ENCODE measurements around the gene DHX35.

Gene DHX35

GRCh38 chr20:39041067-39041466 lies 78.9 kb downstream of the DHX35 start:
- Histone ChIP-seq H3K36me3 (ENCODE audit: insufficient read depth, low read length) (peaks cover 20% of the 10 kb centered on the region; the same call in 1 of the 2 replicates), H3K27ac (no peak overlapping the region), H3K9ac (ENCODE audit: insufficient read length) (no peak overlapping the region)

GRCh38 chr20:39042279-39043150 lies 80.4 kb downstream of the DHX35 start:
- Histone ChIP-seq H3K36me3 (ENCODE audit: insufficient read depth, low read length) (peaks cover 12% of the 10 kb centered on the region; the same call in 1 of the 2 replicates), H3K9ac (ENCODE audit: insufficient read length) (no peak overlapping the region), H3K27ac (no peak overlapping the region), H3K9me3 (ENCODE audit: low read depth, low read length) (no peaks in the 10 kb centered on the region), H3K4me3 (no peak overlapping the region)
- TF ChIP-seq FOXP2 (optimal IDR thresholded peaks at IDR 0.05; ENCODE audit: control extremely low read depth, extremely low read length, insufficient read depth) = no peak
- DNase-seq (ENCODE audit: low read depth, low spot score) = no peak

More at GRCh38 chr20:39041067-39041466, 78.9 kb downstream of the DHX35 start:
- no peak for TF ChIP-seq POLR2AphosphoS5 (IDR thresholded peaks at IDR 0.05; ENCODE audit: borderline replicate concordance, low read depth, low read length)
- no peak for TF ChIP-seq FOXP2 (optimal IDR thresholded peaks at IDR 0.05; ENCODE audit: control extremely low read depth, extremely low read length, insufficient read depth)
- TF ChIP-seq EZH2 (IDR thresholded peaks at IDR 0.05) = no peak
- no peak overlapping the region for H3K4me3 ChIP-seq
- no peak for DNase-seq (ENCODE audit: low read depth, low spot score)
- H3K9me3 ChIP-seq (ENCODE audit: low read depth, low read length) = no peaks in the 10 kb centered on the region

- Histone ChIP-seq H3K9ac (ENCODE audit: insufficient read length) (no peak overlapping the region), H3K27ac (no peak overlapping the region), H3K4me3 (no peak overlapping the region), H3K9me3 (ENCODE audit: low read depth, low read length) (no peaks in the 10 kb centered on the region), H3K36me3 (ENCODE audit: insufficient read depth, low read length) (no peaks in the 10 kb centered on the region; the same call in 1 of the 2 replicates)
- TF ChIP-seq FOXP2 (optimal IDR thresholded peaks at IDR 0.05; ENCODE audit: control extremely low read depth, extremely low read length, insufficient read depth) (no peak), EZH2 (IDR thresholded peaks at IDR 0.05) (no peak), POLR2AphosphoS5 (IDR thresholded peaks at IDR 0.05; ENCODE audit: borderline replicate concordance, low read depth, low read length) (no peak)
- DNase-seq (ENCODE audit: low read depth, low spot score) = no peak
Measured at GRCh38 chr20:39044501-39044900, 82.4 kb downstream of the DHX35 start.

GRCh38 chr20:39045676-39046075 lies 83.5 kb downstream of the DHX35 start:
- Histone ChIP-seq H3K27ac (no peak overlapping the region), H3K9ac (ENCODE audit: insufficient read length) (no peak overlapping the region), H3K4me3 (no peak overlapping the region), H3K9me3 (ENCODE audit: low read depth, low read length) (no peaks in the 10 kb centered on the region), H3K36me3 (ENCODE audit: insufficient read depth, low read length) (no peaks in the 10 kb centered on the region; the same call in 1 of the 2 replicates)
- no peak for DNase-seq (ENCODE audit: low read depth, low spot score)
- no peak for TF ChIP-seq POLR2AphosphoS5 (IDR thresholded peaks at IDR 0.05; ENCODE audit: borderline replicate concordance, low read depth, low read length)
- TF ChIP-seq EZH2 (IDR thresholded peaks at IDR 0.05) = no peak
- no peak for TF ChIP-seq FOXP2 (optimal IDR thresholded peaks at IDR 0.05; ENCODE audit: control extremely low read depth, extremely low read length, insufficient read depth)

- H3K4me3 ChIP-seq = no peak overlapping the region
- H3K36me3 ChIP-seq (ENCODE audit: insufficient read depth, low read length) = no peaks in the 10 kb centered on the region; the same call in 1 of the 2 replicates
- no peak for TF ChIP-seq POLR2AphosphoS5 (IDR thresholded peaks at IDR 0.05; ENCODE audit: borderline replicate concordance, low read depth, low read length)
- TF ChIP-seq FOXP2 (optimal IDR thresholded peaks at IDR 0.05; ENCODE audit: control extremely low read depth, extremely low read length, insufficient read depth) = no peak
- no peak for TF ChIP-seq EZH2 (IDR thresholded peaks at IDR 0.05)
- no peak overlapping the region for H3K27ac ChIP-seq
- H3K9me3 ChIP-seq (ENCODE audit: low read depth, low read length) = no peaks in the 10 kb centered on the region
- no peak for DNase-seq (ENCODE audit: low read depth, low spot score)
- no peak overlapping the region for H3K9ac ChIP-seq (ENCODE audit: insufficient read length)
Measured at GRCh38 chr20:39047417-39047985, 85.4 kb downstream of the DHX35 start.

- TF ChIP-seq FOXP2 (optimal IDR thresholded peaks at IDR 0.05; ENCODE audit: control extremely low read depth, extremely low read length, insufficient read depth) (no peak), POLR2AphosphoS5 (IDR thresholded peaks at IDR 0.05; ENCODE audit: borderline replicate concordance, low read depth, low read length) (no peak), EZH2 (IDR thresholded peaks at IDR 0.05) (no peak)
- H3K4me3 ChIP-seq = no peak overlapping the region
- H3K9ac ChIP-seq (ENCODE audit: insufficient read length) = no peak overlapping the region
- H3K9me3 ChIP-seq (ENCODE audit: low read depth, low read length) = no peaks in the 10 kb centered on the region
- no peak for DNase-seq (ENCODE audit: low read depth, low spot score)
- no peak overlapping the region for H3K27ac ChIP-seq
- H3K36me3 ChIP-seq (ENCODE audit: insufficient read depth, low read length) = no peaks in the 10 kb centered on the region; the same call in 1 of the 2 replicates
Measured at GRCh38 chr20:39048000-39048696, 86.0 kb downstream of the DHX35 start.

- H3K9me3 ChIP-seq (ENCODE audit: low read depth, low read length) = no peaks in the 10 kb centered on the region
- H3K36me3 ChIP-seq (ENCODE audit: insufficient read depth, low read length) = no peaks in the 10 kb centered on the region
- TF ChIP-seq EZH2 (IDR thresholded peaks at IDR 0.05) = no peak
- no peak for TF ChIP-seq POLR2AphosphoS5 (IDR thresholded peaks at IDR 0.05; ENCODE audit: borderline replicate concordance, low read depth, low read length)
- no peak for TF ChIP-seq FOXP2 (optimal IDR thresholded peaks at IDR 0.05; ENCODE audit: control extremely low read depth, extremely low read length, insufficient read depth)
- no peak overlapping the region for H3K9ac ChIP-seq (ENCODE audit: insufficient read length)
- H3K27ac ChIP-seq = no peak overlapping the region
- no peak for DNase-seq (ENCODE audit: low read depth, low spot score)
- no peak overlapping the region for H3K4me3 ChIP-seq
Measured at GRCh38 chr20:39049148-39049547, 87.0 kb downstream of the DHX35 start.

All from SK-N-MC (cell line).